Central memory CD4-positive, alpha-beta T cell (primary cell): Measurements from ENCODE around the gene KREMEN2.

Experiments
- DNase-seq: peaks from one replicate; pipeline ENCODE4 v3.0.0; 2022

KREMEN2 gene

DNA sequence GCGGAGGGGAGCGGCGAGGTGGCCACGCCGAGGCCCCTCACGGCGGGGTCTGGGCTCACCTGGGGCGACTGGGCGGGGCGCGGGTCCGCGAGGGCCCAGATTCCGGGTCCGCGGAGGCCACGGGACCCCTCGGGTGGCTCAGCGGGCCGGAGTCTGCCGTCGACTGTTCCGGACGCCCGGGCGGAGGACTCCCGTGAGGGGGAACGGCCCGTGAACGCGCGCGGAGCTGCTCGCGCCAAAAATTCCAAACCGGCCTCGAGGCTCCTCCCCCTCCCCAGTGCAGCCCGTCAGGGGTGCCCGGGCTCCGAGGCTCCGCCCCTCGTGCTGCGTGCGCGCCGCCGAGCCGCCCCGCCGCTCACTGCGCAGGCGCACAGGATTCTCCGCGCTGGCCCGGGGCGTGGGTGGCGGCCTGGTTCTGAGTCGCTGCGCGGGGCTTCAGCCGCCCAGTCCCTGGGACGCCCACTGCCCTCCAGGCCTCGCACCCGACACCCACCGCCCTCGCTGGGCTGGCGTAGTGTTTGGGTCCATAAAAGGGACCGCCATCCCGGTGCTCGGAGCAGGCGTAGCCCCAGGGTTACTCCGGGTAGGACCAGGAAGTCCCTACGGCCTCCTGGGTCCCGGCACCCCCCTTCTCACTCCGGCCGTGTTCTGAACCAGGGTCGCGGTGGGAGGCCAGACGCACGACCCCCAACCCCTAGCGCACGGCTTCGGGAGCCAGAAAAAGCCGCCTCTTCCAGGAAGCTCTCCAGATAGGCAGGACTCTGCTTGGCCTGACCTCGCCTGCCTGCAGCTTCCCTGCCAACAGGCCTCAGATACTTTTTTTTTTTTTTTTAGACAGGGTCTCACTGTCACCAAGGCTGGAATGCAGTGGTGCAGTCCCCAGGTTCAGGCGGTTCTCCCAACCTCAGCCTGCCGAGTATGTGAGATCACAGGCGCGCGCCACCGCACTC is 16.4 kb downstream of the KREMEN2 start, which contains the start of gene PKMYT1:
Gene PKMYT1, minus strand, starts transcription at position 220 of the 950 bp plus-strand sequence. CDS start 789 bp downstream, outside the sequence.
- peak; percentile 93 for DNase-seq

DNA sequence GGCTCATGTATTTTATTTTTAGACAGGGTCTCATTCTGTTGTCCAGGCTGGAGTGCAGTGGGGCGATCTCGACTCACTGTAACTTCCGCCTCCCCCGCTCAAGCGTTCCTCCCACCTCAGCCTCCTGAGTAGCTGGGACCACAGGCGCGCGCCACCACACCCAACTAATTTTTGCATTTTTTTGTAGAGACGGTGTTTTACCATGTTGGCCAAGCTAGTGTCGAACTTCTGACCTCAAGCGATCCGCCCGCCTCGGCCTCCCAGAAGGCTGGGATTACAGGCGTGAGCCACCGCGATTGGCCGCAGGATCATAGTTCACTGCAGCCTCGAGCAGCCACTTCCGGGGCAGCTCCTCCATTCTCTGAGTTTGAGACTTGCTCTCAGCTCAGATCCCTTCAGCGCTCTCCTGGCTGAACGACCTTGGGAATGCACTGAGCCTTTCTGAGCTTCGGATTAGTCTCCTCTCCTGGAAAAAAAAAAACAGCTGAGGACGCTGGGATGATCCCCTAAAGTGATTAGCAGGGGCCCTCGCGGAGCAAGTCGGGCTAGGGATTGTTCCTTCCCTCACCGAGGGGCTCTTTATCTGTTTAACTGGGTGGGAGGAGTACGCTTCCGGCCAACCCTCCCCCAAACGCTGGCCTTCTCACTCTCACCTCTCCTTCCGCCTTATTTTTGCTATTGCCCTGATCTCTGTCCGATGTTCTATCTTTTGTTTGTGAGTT is 17.3 kb downstream of the KREMEN2 start:
- no peak for DNase-seq

DNA sequence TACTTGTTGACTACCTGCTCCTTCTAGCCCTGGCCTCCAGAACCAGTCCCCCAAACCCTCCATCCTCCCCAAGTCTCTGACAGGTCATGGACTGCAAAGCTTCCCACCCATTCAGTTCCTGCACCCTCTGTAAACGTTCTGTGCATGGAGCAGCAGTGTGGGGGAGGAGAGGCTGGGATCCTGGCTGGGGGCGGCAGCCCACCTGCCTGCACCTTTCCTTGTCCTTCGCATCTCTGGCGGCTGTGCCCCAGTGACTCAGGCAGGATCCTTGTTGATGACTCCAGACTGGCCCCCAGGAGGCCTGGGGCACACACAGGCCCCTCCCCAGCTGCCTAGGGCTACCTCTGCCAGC is 17.8 kb downstream of the KREMEN2 start:
- DNase-seq, result no peak

DNA sequence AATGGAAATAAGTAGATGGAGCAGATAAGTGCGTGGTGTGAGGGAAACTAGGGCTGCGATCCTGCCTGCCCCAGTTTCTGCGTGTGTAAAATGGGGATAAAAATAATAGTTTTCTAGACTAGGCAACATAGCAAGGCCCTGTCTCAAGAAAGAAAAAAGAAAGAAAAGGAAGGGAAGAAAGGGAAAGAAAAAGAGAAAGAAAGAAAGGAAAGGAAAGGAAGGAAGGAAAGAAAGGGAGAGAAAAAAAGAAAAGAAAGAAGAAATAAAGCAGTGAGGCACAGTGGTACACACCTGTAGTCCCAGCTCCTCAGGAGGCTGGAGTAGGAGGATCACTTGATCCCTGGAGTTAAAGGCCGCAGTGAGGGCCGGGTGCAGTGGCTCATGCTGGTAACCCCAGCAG is 18.3 kb downstream of the KREMEN2 start:
- DNase-seq, result no peak

DNA sequence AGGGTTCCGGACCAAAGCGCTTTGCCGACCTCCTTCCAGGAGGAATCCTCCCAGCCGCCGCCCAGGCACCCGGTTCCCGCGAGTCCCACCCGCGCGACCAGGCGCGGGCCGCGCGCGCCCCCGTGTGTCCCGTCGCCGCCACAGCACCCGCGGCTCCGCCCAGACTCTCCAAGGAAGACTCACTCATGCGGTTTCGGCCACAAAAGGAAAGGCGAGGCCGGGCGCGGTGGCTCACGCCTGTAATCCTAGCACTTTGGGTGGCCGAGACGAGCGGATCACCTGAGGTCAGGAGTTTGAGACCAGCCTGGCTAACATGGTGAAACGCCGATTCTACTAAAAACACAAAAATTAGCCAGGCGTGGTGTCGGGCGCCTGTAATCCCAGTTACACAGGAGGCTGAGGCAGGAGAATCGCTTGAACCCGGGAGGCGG is 19.6 kb downstream of the KREMEN2 start:
- no peak for DNase-seq

DNA sequence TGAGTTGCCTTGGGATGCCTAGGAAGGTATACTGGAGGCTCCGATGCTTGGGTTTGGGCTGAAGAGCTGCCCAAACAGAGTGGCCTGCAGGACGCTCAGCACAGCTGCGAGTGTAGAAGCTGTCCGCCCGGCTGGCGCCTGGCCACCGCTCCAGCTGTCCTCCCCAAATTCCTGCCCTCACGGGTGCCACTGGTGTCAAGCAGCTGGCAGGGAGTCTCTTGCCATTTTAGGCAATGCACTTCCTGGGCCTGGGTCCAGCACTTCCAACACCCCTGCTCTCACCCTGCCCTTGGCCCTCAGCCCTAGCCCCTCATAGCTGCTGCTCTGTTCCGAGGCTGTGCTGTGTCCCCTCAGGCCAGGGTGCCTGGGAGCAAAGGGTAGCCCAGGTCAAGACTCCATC is 21.4 kb downstream of the KREMEN2 start:
- no peak for DNase-seq

DNA sequence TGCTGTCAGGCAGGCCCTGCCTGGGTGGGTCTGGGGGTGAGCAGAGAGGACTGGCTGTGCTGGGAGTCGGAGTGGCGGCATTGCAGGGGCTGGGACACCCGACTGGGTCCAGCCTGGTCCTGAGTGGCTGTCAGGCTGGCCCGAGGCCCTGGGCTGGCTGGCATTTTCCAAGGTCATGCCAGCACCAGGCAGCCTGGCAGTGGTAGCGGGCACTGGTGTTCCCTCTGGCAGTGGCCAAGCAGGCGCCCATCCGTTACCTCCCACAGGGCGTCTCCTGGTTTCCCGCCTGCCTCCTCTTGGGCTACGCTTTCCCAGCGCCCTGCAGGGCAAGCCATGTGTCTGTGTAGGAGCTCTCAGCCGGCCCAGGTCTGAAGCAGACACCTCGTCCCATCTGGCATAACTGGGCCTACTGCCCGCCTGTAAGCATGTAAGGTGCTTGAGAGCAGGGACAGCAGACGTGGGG is 21.8 kb downstream of the KREMEN2 start:
- no peak for DNase-seq

DNA sequence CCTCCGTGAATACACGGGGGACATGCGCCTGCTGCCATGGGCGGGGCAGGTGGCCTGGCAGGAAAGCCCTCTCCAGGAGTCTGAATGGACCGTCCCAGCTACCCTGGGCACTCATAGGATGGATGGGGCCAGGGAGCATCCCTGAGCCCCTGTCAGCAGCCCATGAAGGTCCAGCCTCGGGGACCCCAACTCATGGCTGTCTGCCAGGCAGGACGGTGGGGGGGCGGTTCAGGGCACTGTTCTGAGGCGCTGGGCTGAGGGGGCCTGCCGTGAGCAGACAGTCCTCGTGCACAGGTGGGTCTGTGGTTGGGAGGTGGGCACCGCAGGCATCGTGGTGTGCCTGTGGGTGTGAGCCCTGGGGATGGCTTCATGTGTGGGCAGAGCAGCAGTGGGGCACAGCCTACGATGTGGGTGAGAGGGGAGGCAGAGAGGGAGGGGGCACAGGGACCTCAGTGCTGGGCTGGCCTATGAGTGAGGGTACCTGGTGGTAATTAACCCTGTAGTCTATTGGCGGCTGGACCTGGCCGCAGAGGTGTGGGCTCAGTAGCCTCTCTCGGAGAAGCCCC is 22.6 kb downstream of the KREMEN2 start:
- no peak for DNase-seq

DNA sequence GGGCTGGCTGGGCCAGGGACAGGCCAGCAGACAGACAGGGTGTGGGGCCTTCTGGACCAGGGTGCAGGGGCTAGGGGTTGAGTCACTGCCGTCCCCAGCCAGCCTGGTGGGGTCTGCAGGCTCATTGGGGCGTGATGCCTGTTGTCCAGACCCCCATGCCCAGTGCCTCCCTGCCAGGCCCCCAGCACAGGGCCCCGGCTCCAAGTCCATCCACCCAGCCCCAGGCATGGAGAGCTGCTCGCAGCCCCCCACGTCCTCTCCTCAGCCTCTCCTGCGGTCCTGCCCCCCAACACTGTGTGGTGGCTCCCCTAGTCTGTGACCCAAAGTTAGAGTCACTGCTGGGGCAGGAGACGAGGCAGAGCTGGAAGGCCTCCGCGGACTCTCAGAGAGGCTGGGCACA is 23.2 kb downstream of the KREMEN2 start:
- no peak for DNase-seq

DNA sequence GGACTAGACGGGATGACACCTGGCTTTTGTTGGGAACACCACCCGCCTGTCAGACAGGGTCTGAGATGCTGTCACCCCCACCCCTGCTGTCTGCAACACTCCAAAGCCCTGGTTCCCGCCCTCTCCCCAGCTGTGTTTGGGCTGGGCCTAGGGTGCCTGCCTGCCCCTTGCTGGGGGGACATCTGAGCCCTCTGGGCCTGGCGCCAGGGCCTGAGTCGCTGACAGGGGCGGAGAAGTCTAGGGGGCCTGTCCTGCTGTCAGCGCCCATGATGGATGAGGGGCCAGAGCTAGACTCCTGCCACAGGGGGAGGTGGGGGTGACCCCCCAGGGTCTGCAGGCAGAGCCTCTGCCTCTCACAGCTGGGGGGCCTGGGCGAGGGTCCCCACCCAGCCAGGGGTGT is 23.8 kb downstream of the KREMEN2 start:
- DNase-seq, result no peak

DNA sequence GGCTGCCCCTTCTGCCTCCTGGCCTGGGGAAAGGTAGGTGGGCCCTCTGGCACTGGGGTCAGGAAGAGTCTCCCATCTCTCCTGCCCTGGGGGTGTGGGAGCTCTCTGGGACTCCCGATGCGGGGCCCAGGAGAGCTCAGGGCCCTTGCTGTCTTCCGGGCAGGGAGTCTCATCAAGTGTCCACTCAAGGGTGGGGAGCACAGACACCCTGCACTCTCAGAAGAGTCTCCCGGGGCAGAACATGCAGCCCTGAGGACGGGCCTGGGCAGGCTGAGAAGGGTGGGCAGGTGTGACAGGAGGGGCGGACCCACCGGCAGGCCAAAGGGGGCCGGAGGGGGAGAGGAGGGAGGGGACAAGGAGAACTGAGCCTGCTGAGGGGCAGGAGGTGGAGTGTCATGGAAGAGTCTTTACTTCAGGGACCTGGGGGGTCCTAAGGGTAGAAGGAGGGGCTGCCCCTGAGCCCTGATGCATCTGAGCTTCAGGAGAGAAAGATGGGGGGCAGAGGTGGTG is 24.6 kb downstream of the KREMEN2 start:
- no peak for DNase-seq

DNA sequence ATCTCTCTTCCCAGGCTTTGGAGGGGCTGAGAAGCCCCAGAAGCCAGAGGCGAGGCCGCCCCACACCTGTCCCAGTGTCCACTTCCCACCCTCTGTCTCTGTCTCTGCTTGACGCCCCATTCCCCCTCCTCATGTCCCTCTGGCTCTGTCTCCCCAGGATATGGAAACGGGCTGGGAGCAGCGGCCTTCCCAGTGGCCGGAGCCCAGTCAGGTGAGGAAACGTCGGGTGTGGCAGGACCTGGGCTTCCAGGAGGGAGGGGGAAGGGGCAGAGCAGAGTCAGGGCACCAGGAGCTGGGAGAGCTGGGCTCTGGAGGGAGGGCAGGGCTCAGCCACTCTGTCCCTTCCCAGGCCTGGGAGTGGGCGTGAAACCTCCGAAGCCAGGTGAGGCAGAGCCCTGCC is 26.8 kb downstream of the KREMEN2 start:
- DNase-seq, result no peak

DNA sequence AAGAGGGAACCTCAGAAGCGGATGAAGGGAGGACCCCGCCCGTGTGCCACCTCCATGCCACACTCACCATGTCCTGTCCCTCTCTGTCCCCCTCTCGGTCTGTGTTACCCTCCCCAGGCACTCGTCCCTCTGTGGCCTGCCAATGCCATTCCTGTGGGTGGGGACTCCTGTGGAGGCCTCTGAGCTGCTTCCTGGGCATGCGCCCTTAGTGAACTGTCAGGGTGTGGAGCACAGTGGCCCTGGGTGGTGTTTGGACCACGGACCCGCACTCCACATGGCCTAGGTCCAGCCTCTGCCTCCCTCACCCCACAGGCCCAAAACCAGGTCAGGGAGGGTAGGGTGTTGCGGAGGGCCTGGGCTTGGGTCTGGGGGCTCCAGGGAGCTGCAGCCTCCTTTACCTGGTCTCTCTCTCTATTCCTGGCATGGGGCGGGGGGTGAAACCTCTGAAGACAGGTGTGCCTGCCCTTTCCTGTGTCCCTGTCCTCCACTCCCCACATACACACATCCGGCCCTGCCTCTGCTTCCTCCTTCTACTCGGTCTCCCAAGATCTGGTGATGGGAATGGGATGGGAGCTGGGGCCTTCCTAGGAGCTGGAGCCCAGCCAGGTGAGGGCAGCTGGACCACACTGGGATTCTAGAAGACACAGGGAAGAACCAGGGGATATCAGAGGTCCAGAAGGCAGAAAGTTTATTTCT is 27.6 kb downstream of the KREMEN2 start:
- no peak for DNase-seq

DNA sequence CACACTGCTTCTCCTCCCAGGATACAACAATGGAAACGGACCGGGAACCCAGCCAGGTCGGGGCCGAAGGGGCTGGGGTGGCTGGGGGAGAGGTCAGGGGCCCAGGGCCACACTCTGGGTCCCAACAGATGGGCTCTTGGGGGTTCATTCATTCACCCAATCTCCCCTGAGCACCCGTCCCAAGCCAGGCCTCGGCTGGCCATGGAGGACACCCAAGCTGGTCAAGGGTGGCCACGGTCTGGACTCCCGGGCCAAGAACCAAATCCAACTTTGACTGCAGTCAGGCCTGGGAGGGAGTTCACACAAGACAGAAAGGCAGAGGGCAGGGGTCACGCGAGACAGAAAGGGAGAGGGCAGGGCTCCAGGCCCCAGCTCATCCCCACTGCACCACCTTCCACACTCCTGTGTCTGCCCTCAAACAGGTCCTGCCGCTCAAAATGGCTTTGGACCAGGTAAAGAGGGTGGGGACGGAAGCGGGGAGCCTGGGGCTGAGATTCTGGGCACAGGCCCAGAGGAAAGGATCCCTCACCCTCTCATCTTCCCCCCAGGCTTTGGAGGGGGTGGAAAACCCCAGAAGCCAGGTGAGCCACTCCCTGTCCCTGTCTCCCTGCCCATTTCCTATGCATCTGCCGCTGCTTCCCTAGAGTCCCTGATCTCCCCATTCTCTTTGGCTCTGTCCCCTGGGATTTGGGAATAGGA is 28.5 kb downstream of the KREMEN2 start:
- DNase-seq, result no peak

DNA sequence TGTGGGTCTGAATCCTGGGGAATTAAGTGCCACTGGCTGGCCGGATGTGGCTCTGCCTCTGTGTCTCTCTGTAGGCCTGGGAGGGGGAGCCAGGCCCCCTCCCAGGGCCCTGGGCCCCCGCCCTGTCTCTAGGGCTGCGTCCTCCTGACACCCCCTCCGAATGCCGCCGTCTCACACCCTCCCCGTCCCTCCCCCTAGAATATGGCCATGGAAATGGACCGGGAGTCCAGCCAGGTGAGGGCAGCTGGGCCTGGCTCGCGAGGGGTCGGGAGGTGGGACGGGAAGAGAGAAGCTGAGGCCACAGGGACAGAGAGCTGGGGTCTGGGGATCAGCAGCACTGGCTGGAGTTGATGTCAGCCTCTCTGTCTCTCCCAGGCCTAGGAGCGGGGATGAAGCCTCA is 32.2 kb downstream of the KREMEN2 start:
- DNase-seq, result no peak

DNA sequence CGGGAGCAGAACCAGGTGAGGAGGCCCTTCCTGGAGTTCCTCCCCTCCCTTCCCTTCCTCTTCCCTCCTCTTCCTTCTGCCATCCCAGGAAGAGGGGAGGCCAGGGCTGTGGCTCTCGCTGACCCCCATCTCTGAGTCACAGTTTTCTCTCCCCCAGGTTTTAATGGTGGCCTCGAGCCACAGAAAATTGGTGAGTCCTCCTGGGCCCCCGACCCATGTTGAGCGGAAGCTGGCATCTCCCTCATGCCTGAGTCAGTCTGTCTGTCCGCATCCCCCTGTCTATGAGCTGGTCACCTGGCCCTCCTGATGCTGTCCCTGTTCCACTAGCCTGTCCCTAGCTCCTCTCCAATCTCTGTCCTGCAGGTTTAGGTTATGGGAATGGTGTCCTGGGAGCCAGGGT is 35.9 kb downstream of the KREMEN2 start:
- DNase-seq, result no peak

DNA sequence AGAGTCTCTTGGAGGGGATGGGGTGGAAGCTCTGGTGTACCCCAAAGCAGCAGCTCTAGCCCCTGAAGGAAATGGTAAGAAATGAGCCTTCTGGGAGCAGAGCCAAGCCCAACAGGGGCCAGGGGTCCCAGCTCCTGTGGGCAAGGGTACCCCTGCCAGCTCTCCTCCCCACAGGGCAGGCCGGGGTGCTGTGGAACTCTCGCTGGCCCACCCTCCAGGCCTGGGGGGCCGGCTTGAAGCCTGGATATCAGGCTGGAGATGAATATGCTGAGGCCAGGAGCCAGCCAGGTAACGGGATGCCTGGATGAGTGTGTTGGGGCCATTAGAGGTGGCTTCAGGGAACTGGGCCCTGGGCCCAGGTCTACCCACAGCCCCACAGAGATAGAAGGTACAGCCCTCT is 36.5 kb downstream of the KREMEN2 start:
- no peak for DNase-seq

DNA sequence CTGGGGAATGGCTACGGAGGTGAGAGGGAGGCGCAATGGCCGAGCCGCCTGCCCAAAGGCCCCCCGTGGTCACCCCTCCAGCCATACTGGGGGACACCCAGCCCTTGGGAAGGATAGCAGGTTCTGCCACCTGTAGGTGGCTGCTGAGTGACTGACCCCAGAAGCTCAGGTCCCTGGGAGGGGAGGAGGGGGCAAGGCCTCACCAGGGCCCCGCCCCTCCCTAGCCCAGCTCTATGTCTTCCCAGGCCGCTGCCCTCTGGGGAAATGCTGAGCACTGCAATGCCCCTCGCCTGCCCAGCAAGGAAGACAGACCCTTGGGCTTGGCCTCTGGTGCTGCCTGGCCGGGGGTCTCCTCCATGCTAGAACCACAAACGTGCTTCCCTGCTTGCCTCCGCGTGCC is 37.2 kb downstream of the KREMEN2 start:
- no peak for DNase-seq

DNA sequence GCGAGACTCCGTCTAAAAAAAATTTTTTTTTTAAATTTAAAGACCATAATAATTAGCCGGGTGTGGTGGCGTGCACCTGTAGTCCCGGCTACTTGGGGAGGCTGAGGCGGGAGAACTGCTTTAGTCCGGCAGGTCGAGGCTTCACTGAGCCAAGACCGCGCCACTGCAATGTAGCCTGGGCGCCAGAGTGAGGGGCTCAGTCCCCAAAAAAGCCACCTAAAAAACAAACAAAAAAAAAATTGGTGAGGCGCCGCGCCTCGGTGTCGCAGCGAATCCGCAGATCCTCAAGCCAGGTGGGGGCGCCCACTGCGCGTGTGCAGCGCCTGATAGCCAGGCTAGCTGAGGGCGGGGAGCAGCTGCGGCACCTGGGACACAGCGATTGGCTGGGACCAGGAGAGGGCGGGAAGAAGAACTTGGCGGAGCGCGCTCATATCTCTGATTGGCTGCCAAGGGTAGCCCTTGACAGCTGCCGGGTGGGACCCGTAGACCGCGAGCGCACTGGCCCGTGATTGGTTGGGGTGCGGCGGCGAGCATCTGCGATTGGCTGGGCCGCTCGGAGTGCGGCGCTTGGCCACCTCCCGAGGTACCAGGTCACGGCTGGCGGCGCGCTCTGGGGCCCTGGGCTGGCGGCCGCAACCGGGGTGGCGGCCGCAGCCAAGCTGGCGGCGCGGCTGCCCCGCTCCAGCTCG is 39.7 kb downstream of the KREMEN2 start:
- peak; percentile 96 for DNase-seq

DNA sequence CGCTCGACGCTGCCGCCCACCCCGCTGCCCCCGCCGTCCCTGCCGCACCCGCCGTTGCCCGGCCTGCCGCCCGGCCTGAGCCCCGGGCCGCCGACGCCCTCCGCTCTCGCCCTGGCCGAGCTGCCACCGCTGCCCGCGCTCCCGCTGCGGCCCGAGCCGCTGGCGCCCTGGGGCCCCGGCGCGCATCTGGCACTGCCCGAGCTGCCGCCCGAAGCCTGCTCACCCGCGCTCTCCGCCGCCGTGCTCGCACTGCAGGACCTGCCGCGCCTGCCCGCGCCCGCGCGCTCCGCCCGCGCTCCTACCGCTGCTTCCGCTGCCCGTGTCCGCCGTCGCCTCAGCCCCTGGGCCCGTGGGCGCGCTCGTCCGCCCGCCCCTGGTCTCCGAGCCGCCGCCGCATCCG is 40.2 kb downstream of the KREMEN2 start:
- no peak for DNase-seq

DNA sequence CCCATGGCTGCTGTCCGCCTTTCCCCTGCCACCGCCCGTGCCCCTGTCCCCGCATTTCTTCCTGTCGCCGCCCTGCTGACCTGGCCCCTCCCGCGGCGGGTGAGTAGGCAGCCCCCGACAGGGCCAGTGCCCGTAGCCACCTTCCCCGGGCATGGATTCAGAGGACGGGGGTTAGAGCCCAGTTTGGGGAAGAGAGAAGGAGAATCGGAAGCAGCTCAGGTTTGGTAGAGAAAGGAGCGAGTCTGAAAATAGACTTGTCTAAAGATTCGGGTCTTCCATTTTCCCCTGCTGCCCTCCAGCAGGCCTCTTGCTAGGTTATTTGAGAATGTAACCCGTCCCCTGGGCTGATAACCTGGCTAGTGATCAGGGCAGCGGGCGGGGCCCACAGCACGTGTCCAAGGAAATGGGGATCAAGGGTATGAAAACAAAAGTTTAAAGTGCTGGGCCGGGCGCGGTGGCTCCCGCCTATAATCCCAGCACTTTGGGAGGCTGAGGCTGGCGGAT is 40.8 kb downstream of the KREMEN2 start:
- DNase-seq, result no peak
